Measurements from ENCODE around the gene ANO2. TPM values are rescaled to one million over a fixed set of nuclear protein-coding genes. Genes with fewer than 3 reads are reported as not detected.

Gene ANO2
- polyA plus RNA-seq, 4 donors, result 0.31 to 6.2 TPM; not detected in 2

DNA sequence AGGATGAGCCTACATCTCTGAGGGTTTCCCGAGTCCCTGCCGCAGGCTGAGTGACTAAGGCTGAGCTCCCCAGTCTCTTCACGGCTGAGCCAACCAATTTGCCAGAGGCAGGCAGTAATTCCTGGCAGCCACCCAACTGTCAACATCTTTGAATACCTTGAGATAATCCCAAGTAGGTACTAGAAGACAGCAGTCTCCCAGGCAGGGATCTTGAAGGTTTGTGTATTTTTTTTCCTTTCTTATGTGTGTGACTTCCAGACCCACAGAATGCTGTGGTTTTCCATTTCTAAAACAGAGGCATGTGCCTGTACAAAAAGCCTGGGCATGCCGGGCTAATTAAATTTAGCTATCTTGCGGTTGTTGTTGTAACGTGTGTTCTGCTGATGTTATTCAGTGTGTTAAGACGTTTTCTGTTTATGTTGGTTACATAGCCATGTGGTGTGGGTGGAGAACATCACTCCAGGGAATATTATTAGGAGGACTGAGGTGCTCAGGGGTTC lies 155.5 kb downstream of the ANO2 start:
- no peak overlapping the region for H3K4me3 ChIP-seq (ENCODE audit: low read depth in 1 of 3, low read length in 3 of 3)
- no peaks in the 10 kb centered on the region for H3K9me3 ChIP-seq (ENCODE audit: control insufficient read depth in 2 of 2, insufficient read depth in 1 of 2, low read depth in 1 of 2, low read length in 1 of 2)
- DNase-seq, result peak in 1 of 2 donors; percentile 21
- H3K4me1 ChIP-seq (ENCODE audit: control insufficient read depth in 3 of 3, insufficient read depth in 2 of 3, low read depth in 1 of 3, low read length in 2 of 3), result no peaks in the 10 kb centered on the region
- no peak overlapping the region for H3K27ac ChIP-seq (ENCODE audit: low read depth in 1 of 3, low read length in 2 of 3)
- 65 to 75% (median 75%) methylated on average over 7 of the region's 7 CpGs for WGBS, 3 donors
- peaks cover 0 to 15% (median 0%) of the 10 kb centered on the region in 3 donors for H3K27me3 ChIP-seq (ENCODE audit: control insufficient read depth in 3 of 3, insufficient read depth in 3 of 3, low read length in 3 of 3)
- no peaks in the 10 kb centered on the region for H3K36me3 ChIP-seq (ENCODE audit: control insufficient read depth in 3 of 3, insufficient read depth in 2 of 3, low read depth in 1 of 3, low read length in 3 of 3)
- FAIRE-seq, result no peak

GRCh38 chr12:5787828-5788227 lies 157.2 kb downstream of the ANO2 start:
- Histone ChIP-seq H3K4me1 (ENCODE audit: control insufficient read depth in 3 of 3, insufficient read depth in 2 of 3, low read depth in 1 of 3, low read length in 2 of 3) (no peaks in the 10 kb centered on the region), H3K9me3 (ENCODE audit: control insufficient read depth in 2 of 2, insufficient read depth in 1 of 2, low read depth in 1 of 2, low read length in 1 of 2) (no peaks in the 10 kb centered on the region), H3K4me3 (ENCODE audit: low read depth in 1 of 3, low read length in 3 of 3) (no peak overlapping the region), H3K27ac (ENCODE audit: low read depth in 1 of 3, low read length in 2 of 3) (no peak overlapping the region), H3K27me3 (ENCODE audit: control insufficient read depth in 3 of 3, insufficient read depth in 3 of 3, low read length in 3 of 3) (peaks cover 0 to 12% (median 0%) of the 10 kb centered on the region in 3 donors), H3K36me3 (ENCODE audit: control insufficient read depth in 3 of 3, insufficient read depth in 2 of 3, low read depth in 1 of 3, low read length in 3 of 3) (no peaks in the 10 kb centered on the region)
- WGBS, 3 donors, result 92 to 95% (median 94%) methylated on average over 5 of the region's 5 CpGs
- DNase-seq (no peak), FAIRE-seq (no peak)

DNA sequence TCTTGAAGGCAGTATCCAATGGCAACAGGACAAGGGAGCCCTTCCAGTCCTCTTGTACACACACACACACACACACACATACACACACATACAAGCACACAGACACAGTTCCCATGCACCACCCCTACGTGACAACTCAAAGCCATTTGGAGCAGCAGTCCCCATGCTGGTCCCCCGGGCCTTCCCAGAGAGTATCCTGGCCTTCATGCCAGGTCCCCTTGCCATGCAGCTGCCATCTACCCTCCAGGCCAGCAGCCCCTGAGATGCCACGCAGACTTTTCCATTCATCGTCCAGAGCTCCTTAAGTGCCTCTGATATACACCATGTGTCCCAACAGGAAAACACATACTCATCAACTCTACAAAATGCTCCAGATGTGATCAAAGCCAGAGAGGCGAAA lies 159.5 kb downstream of the ANO2 start:
- H3K4me1 ChIP-seq (ENCODE audit: control insufficient read depth in 3 of 3, insufficient read depth in 2 of 3, low read depth in 1 of 3, low read length in 2 of 3), result no peaks in the 10 kb centered on the region
- no peak for FAIRE-seq
- peaks cover 0 to 12% (median 0%) of the 10 kb centered on the region in 3 donors for H3K27me3 ChIP-seq (ENCODE audit: control insufficient read depth in 3 of 3, insufficient read depth in 3 of 3, low read length in 3 of 3)
- H3K36me3 ChIP-seq (ENCODE audit: control insufficient read depth in 3 of 3, insufficient read depth in 2 of 3, low read depth in 1 of 3, low read length in 3 of 3), result no peaks in the 10 kb centered on the region
- DNase-seq, result no peak
- WGBS, 3 donors, result 86 to 98% (median 89%) methylated on average over 5 of the region's 5 CpGs
- H3K27ac ChIP-seq (ENCODE audit: low read depth in 1 of 3, low read length in 2 of 3), result no peak overlapping the region
- H3K9me3 ChIP-seq (ENCODE audit: control insufficient read depth in 2 of 2, insufficient read depth in 1 of 2, low read depth in 1 of 2, low read length in 1 of 2), result no peaks in the 10 kb centered on the region
- H3K4me3 ChIP-seq (ENCODE audit: low read depth in 1 of 3, low read length in 3 of 3), result no peak overlapping the region

- Histone ChIP-seq H3K4me1 (ENCODE audit: control insufficient read depth in 3 of 3, insufficient read depth in 2 of 3, low read depth in 1 of 3, low read length in 2 of 3) (no peaks in the 10 kb centered on the region), H3K36me3 (ENCODE audit: control insufficient read depth in 3 of 3, insufficient read depth in 2 of 3, low read depth in 1 of 3, low read length in 3 of 3) (no peaks in the 10 kb centered on the region), H3K9me3 (ENCODE audit: control insufficient read depth in 2 of 2, insufficient read depth in 1 of 2, low read depth in 1 of 2, low read length in 1 of 2) (no peaks in the 10 kb centered on the region), H3K4me3 (ENCODE audit: low read depth in 1 of 3, low read length in 3 of 3) (no peak overlapping the region), H3K27me3 (ENCODE audit: control insufficient read depth in 3 of 3, insufficient read depth in 3 of 3, low read length in 3 of 3) (peaks cover 0 to 6% (median 0%) of the 10 kb centered on the region in 3 donors), H3K27ac (ENCODE audit: low read depth in 1 of 3, low read length in 2 of 3) (no peak overlapping the region)
- 63 to 72% (median 71%) methylated on average over 3 of the region's 3 CpGs for WGBS, 3 donors
- no peak for FAIRE-seq
- no peak for DNase-seq
Measured at GRCh38 chr12:5784462-5785130, 160.5 kb downstream of the ANO2 start.

- Histone ChIP-seq H3K9me3 (ENCODE audit: control insufficient read depth in 2 of 2, insufficient read depth in 1 of 2, low read depth in 1 of 2, low read length in 1 of 2) (no peaks in the 10 kb centered on the region), H3K4me1 (ENCODE audit: control insufficient read depth in 3 of 3, insufficient read depth in 2 of 3, low read depth in 1 of 3, low read length in 2 of 3) (no peaks in the 10 kb centered on the region), H3K4me3 (ENCODE audit: low read depth in 1 of 3, low read length in 3 of 3) (no peak overlapping the region), H3K27ac (ENCODE audit: low read depth in 1 of 3, low read length in 2 of 3) (no peak overlapping the region), H3K27me3 (ENCODE audit: control insufficient read depth in 3 of 3, insufficient read depth in 3 of 3, low read length in 3 of 3) (peaks cover 0 to 4% (median 0%) of the 10 kb centered on the region in 3 donors), H3K36me3 (ENCODE audit: control insufficient read depth in 3 of 3, insufficient read depth in 2 of 3, low read depth in 1 of 3, low read length in 3 of 3) (no peaks in the 10 kb centered on the region)
- whole genome bisulfite sequencing, 3 donors, result 72 to 83% (median 74%) methylated on average over 4 of the region's 4 CpGs
- FAIRE-seq (no peak), DNase-seq (peak in 1 of 2 donors; percentile 9)
Measured at GRCh38 chr12:5783289-5783920, 161.7 kb downstream of the ANO2 start.

DNA sequence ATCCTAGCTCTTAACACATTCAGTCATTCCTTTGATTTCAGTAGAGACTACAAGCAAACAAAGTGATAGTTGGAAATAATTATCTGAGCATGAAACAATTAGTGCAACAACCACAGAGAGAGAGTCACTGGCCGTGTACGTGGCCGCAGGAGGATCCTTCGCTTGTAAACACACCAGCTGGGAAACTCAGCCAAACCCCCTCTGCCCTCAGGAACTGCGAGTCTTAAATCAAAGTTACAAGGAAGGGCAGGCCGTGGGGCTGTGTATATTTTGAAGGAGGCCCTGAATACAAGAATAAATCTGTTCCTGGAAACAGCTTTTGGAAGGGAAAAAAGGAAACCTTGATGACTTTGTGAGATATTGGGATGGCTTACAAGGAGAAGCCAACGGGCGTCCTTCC lies 164.5 kb downstream of the ANO2 start:
- FAIRE-seq, result no peak
- H3K27me3 ChIP-seq (ENCODE audit: control insufficient read depth in 3 of 3, insufficient read depth in 3 of 3, low read length in 3 of 3), result peaks cover 0 to 3% (median 0%) of the 10 kb centered on the region in 3 donors
- H3K27ac ChIP-seq (ENCODE audit: low read depth in 1 of 3, low read length in 2 of 3), result no peak overlapping the region
- 71 to 82% (median 76%) methylated on average over 8 of the region's 8 CpGs for WGBS, 3 donors
- H3K4me1 ChIP-seq (ENCODE audit: control insufficient read depth in 3 of 3, insufficient read depth in 2 of 3, low read depth in 1 of 3, low read length in 2 of 3), result no peaks in the 10 kb centered on the region
- no peak for DNase-seq
- H3K4me3 ChIP-seq (ENCODE audit: low read depth in 1 of 3, low read length in 3 of 3), result no peak overlapping the region
- H3K9me3 ChIP-seq (ENCODE audit: control insufficient read depth in 2 of 2, insufficient read depth in 1 of 2, low read depth in 1 of 2, low read length in 1 of 2), result no peaks in the 10 kb centered on the region
- H3K36me3 ChIP-seq (ENCODE audit: control insufficient read depth in 3 of 3, insufficient read depth in 2 of 3, low read depth in 1 of 3, low read length in 3 of 3), result no peaks in the 10 kb centered on the region

DNA sequence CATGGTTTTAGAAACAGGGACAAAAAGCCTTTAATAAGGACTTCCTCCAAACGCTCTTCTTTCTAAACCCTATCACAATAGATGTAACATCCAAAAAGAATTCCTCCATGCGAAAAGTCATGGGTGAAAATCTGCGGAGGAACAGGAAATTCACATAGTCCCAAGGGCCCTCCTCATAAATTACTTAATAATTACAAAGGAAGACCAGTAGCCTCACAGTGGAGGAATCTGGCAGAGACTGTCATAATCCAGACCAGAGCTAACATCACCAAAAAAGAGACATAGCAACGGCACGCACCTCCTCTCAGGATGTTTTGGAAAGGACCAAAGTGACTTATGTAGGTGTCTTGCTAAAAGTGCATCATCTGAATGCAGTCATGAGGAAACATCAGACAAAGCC lies 165.7 kb downstream of the ANO2 start:
- Histone ChIP-seq H3K36me3 (ENCODE audit: control insufficient read depth in 3 of 3, insufficient read depth in 2 of 3, low read depth in 1 of 3, low read length in 3 of 3) (no peaks in the 10 kb centered on the region), H3K27ac (ENCODE audit: low read depth in 1 of 3, low read length in 2 of 3) (no peak overlapping the region), H3K4me1 (ENCODE audit: control insufficient read depth in 3 of 3, insufficient read depth in 2 of 3, low read depth in 1 of 3, low read length in 2 of 3) (no peaks in the 10 kb centered on the region), H3K4me3 (ENCODE audit: low read depth in 1 of 3, low read length in 3 of 3) (no peak overlapping the region), H3K9me3 (ENCODE audit: control insufficient read depth in 2 of 2, insufficient read depth in 1 of 2, low read depth in 1 of 2, low read length in 1 of 2) (no peaks in the 10 kb centered on the region), H3K27me3 (ENCODE audit: control insufficient read depth in 3 of 3, insufficient read depth in 3 of 3, low read length in 3 of 3) (peaks cover 0 to 3% (median 0%) of the 10 kb centered on the region in 3 donors)
- 87 to 94% (median 91%) methylated on average over 5 of the region's 5 CpGs for WGBS, 3 donors
- no peak for DNase-seq
- FAIRE-seq, result no peak

DNA sequence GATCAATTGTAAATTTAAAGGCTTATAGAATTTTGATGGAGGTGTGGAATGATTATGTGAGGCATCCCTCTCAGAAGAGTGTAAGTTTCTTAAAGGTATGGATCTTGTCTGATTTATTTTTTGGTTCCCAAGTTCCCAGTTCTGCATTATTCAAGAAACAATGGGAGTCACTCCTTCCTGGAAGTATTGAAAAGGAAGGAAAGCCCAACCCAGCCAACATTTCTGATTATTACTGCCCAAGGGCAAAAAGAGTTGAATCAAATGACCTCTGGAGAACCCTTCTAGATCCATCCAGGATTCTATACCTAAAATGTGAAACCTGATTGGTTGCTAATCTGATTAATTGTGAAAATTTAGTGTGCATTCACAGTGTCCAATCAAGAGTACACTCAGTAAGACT lies 166.2 kb downstream of the ANO2 start:
- H3K27ac ChIP-seq (ENCODE audit: low read depth in 1 of 3, low read length in 2 of 3), result no peak overlapping the region
- DNase-seq, result no peak
- no peaks in the 10 kb centered on the region for H3K36me3 ChIP-seq (ENCODE audit: control insufficient read depth in 3 of 3, insufficient read depth in 2 of 3, low read depth in 1 of 3, low read length in 3 of 3)
- no peaks in the 10 kb centered on the region for H3K4me1 ChIP-seq (ENCODE audit: control insufficient read depth in 3 of 3, insufficient read depth in 2 of 3, low read depth in 1 of 3, low read length in 2 of 3)
- peaks cover 0 to 4% (median 0%) of the 10 kb centered on the region in 3 donors for H3K27me3 ChIP-seq (ENCODE audit: control insufficient read depth in 3 of 3, insufficient read depth in 3 of 3, low read length in 3 of 3)
- H3K9me3 ChIP-seq (ENCODE audit: control insufficient read depth in 2 of 2, insufficient read depth in 1 of 2, low read depth in 1 of 2, low read length in 1 of 2), result no peaks in the 10 kb centered on the region
- no peak for FAIRE-seq
- H3K4me3 ChIP-seq (ENCODE audit: low read depth in 1 of 3, low read length in 3 of 3), result no peak overlapping the region

Data from small intestine (tissue), 7 donors.